ELR (cell line): ENCODE results near the gene ZSWIM7.

Experiments used
- DNase-seq: peaks from one replicate; pipeline ENCODE4 v3.0.0-alpha.2; 2015; ENCODE audit warnings: low read depth

ZSWIM7 gene

GRCh38 chr17:15931394-15931793, 68.1 kb downstream of the ZSWIM7 start:
- DNase-seq, result no peak

DNA sequence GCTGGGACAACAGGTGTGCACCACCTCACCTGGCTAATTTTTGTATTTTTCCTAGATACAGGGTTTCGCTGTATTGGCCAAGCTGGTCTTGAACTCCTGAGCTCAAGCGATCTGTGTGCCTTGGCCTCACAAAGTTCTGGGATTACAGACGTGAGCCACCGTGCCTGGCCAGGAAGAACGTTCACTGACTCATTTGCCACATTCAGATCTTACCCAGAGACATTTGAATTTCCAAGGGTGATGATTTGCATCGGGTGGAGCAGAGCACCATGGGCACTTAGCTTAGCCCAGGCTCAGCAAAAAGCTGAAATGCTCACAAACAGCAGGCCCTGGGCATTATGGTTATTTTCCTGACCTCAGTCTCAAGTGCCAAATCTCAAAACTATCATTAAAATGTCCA, 69.1 kb downstream of the ZSWIM7 start:
- DNase-seq, result peak; percentile 58

DNA sequence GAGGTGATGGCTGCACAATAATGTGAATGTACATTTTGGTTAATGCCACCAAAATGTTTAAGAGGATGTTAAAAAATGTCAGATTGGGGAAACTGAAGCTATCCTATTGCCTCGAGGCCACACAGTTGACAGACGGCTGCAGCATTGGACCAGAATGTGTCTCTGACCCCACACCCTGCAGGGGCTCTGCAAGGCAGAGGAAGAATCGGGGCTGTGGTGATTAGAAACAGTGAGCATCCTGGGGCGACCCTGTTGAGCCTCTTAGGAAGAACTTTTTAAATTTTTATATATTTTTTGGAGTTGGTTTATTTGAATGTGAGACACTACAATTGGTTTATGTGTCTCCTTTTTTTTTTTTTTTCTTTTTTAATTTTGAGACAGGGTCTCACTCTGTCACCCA, 69.6 kb downstream of the ZSWIM7 start:
- no peak for DNase-seq

GRCh38 chr17:15928286-15928785, 71.2 kb downstream of the ZSWIM7 start:
- no peak for DNase-seq
